RPMI7951 (cell line): Measurements from ENCODE around the gene UBE2U. TPM values are rescaled to one million over a fixed set of nuclear protein-coding genes. Genes with fewer than 3 reads are reported as not detected.
"Not testable (repeated sequence)": the region's sequence is repeated elsewhere in the genome, so short reads cannot be mapped to it uniquely, and the experiment has no call there.

ENCODE experiments used
- DNase-seq: peaks from one replicate; pipeline ENCODE4 v3.0.0-alpha.2; 2012; ENCODE audit warnings: low read depth
- total RNA-seq: library from RNA; depleted of rRNA; stranded (reverse); fragments of >200 nt; shearing (Covaris generic); gene quantifications from 2 replicates; pipeline ENCODE4 v1.2.3, GENCODE V29; 2014

UBE2U gene
- total RNA-seq, 1 experiment from 2014 or later = not detected

- DNase-seq = no peak
Measured at GRCh38 chr1:64192290-64192689, 11.1 kb upstream of the UBE2U start.

- DNase-seq = no peak
Measured at GRCh38 chr1:64194168-64195080, 9.0 kb upstream of the UBE2U start.

GRCh38 chr1:64195081-64195395 lies 8.4 kb upstream of the UBE2U start:
- no peak for DNase-seq

GRCh38 chr1:64196074-64196870 lies 7.2 kb upstream of the UBE2U start:
- no peak for DNase-seq

GRCh38 chr1:64197076-64197475 lies 6.3 kb upstream of the UBE2U start:
- DNase-seq = no peak

- no peak for DNase-seq
Measured at GRCh38 chr1:64199154-64199553, 4.3 kb upstream of the UBE2U start.

GRCh38 chr1:64200064-64200463 lies 3.4 kb upstream of the UBE2U start:
- DNase-seq = no peak

- DNase-seq = no peak
Measured at GRCh38 chr1:64209221-64209620, 5.8 kb downstream of the UBE2U start.

GRCh38 chr1:64212031-64212430 lies 8.6 kb downstream of the UBE2U start:
- peak; percentile 43 for DNase-seq

GRCh38 chr1:64215576-64215975 lies 12.2 kb downstream of the UBE2U start:
- peak; percentile 80 for DNase-seq

GRCh38 chr1:64220241-64220640 lies 16.8 kb downstream of the UBE2U start:
- DNase-seq = no peak

GRCh38 chr1:64223329-64224151 lies 20.1 kb downstream of the UBE2U start:
- DNase-seq = peak; percentile 93

GRCh38 chr1:64224236-64224635 lies 20.8 kb downstream of the UBE2U start:
- DNase-seq = not testable (repeated sequence)

- peak; percentile 73 for DNase-seq
Measured at GRCh38 chr1:64228167-64228957, 24.9 kb downstream of the UBE2U start.

- DNase-seq = no peak
Measured at GRCh38 chr1:64229307-64229706, 25.9 kb downstream of the UBE2U start.

- peak; percentile 47 for DNase-seq
Measured at GRCh38 chr1:64231153-64231552, 27.7 kb downstream of the UBE2U start.

- no peak for DNase-seq
Measured at GRCh38 chr1:64231654-64232053, 28.2 kb downstream of the UBE2U start.

GRCh38 chr1:64234714-64235113 lies 31.3 kb downstream of the UBE2U start:
- no peak for DNase-seq

GRCh38 chr1:64235181-64235580 lies 31.8 kb downstream of the UBE2U start:
- DNase-seq = no peak

GRCh38 chr1:64235910-64236309 lies 32.5 kb downstream of the UBE2U start:
- DNase-seq = no peak

- DNase-seq = no peak
Measured at GRCh38 chr1:64236541-64236954, 33.1 kb downstream of the UBE2U start.
